Suppressor macrophage treated with lipopolysaccharide for 4 hours (primary cell): ENCODE results near the gene STMND1.

Source experiments
- DNase-seq: peaks from one replicate; pipeline ENCODE4 v3.0.0-alpha.2; 2020

Gene STMND1

GRCh38 chr6:17167327-17167979 is 65.6 kb downstream of the STMND1 start:
- peak; percentile 1 for DNase-seq

DNA sequence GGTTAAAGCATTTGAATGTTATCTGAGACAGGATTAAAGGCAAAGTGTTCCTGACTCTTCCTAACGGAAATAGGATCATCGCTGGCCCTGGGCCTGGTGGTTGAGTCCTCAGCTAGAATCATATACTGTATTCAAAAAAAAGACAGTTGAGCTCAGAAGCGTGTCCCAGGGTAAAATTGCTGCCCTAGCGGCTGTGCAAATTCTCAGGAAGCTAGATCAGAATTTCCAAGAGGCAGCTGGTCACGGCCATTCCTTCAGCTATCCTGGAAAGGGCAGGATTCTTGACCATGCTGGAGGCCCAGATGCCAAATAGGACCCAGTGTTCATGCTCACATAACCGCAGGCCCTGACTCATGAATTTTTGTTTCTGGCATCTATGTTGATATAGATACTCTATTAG is 67.4 kb downstream of the STMND1 start:
- no peak for DNase-seq

- DNase-seq: no peak
These were observed 67.9 kb downstream of the STMND1 start for GRCh38 chr6:17169711-17170110.

- DNase-seq: no peak
These were observed 71.1 kb downstream of the STMND1 start for GRCh38 chr6:17172836-17173470.

DNA sequence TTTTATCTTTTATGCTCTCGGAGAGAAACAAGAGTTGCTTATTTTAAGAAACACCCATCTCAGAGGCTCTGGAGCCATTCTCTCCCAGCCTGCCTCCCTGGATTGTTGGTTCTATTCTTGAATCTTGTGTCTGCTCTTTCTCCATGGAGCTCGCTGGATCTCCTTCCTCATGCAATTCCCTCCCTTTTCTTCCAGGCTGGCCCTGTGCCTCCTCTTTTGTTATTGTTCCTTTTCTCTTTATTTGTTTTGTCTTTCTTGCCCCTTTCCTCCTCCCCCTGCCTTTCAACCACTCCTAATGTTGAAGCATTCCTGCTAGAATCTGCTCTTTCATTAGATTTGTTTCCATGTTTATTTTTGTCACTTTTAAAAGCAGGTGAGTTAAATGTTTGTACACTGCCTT is 76.5 kb downstream of the STMND1 start:
- DNase-seq: no peak

GRCh38 chr6:17178754-17179529 is 77.1 kb downstream of the STMND1 start:
- peak; percentile 37 for DNase-seq

GRCh38 chr6:17179530-17180073 is 77.8 kb downstream of the STMND1 start:
- no peak for DNase-seq
